Transverse colon (tissue), 4 donors: ENCODE measurements around the gene PRDX2. TPM values are rescaled to one million over a fixed set of nuclear protein-coding genes. Genes with fewer than 3 reads are reported as not detected.
"Not testable (repeated sequence)": the region's sequence is repeated elsewhere in the genome, so short reads cannot be mapped to it uniquely, and the experiment has no call there.

Source experiments
- DNase-seq: peaks from one replicate; pipeline ENCODE4 v3.0.0-alpha.2; 2019
- H3K27ac ChIP-seq, 4 donors: fragments of 200-600 bp; sonication (generic); 2 replicates each; pipeline ENCODE4 v1.5.1; 2016 to 2018; ENCODE audit warnings: inconsistent platforms in 4 of 4
- H3K27me3 ChIP-seq: fragments of 200-600 bp; sonication (generic); 2 replicates; pipeline ENCODE4 v1.5.1; 2017; ENCODE audit warnings: inconsistent platforms
- H3K36me3 ChIP-seq, 4 donors: fragments of 200-600 bp; sonication (generic); 2 replicates each; pipeline ENCODE4 v1.5.1; 2017 to 2019; ENCODE audit warnings: inconsistent platforms in 4 of 4
- H3K4me1 ChIP-seq, 4 donors: fragments of 200-600 bp; sonication (generic); 2 replicates each; pipeline ENCODE4 v1.5.1; 2017 to 2020; ENCODE audit warnings: inconsistent platforms in 4 of 4
- H3K4me3 ChIP-seq, 4 donors: fragments of 200-600 bp; sonication (generic); 1 replicate in 1 of 4; 2 replicates in 3 of 4; pipeline versions ENCODE4 v1.5.1 to v1.6.1; 2017 to 2019; ENCODE audit warnings: inconsistent platforms in 4 of 4
- H3K9me3 ChIP-seq, 2 donors: fragments of 200-600 bp; sonication (generic); 2 replicates each; pipeline ENCODE4 v1.5.1; 2017 to 2019; ENCODE audit warnings: inconsistent platforms in 2 of 2
- CTCF ChIP-seq, 5 experiments: fragments of 200-600 bp in 3 of 5; fragments of 450-650 bp in 2 of 5; sonication (generic) in 3 of 5; IDR thresholded peaks; 1 replicate in 2 of 5; 2 replicates in 3 of 5; pipeline ENCODE4 v1.5.1; 2016 to 2017; ENCODE audit warnings: antibody characterized with exemption in 5 of 5, inconsistent platforms in 3 of 5, mild to moderate bottlenecking in 2 of 5, moderate library complexity in 1 of 5
- EP300 ChIP-seq: sonication (generic); formaldehyde crosslinking; IDR thresholded peaks from one replicate; pipeline ENCODE4 v1.6.1; 2017; ENCODE audit warnings: antibody characterized with exemption, low read depth
- POLR2A ChIP-seq: fragments of 450-650 bp; IDR thresholded peaks from one replicate; pipeline ENCODE4 v1.6.1; 2016; ENCODE audit warnings: antibody characterized with exemption, mild to moderate bottlenecking, moderate library complexity
- POLR2AphosphoS5 ChIP-seq, 3 donors: sonication (generic); formaldehyde crosslinking; IDR thresholded peaks; one replicate each; pipeline ENCODE4 v1.6.1; 2016; ENCODE audit warnings: antibody characterized with exemption in 3 of 3
- WGBS, 2 donors: methylation state at CpG; one replicate each; pipeline ENCODE4 v1.1.5; 2018; ENCODE audit warnings: low coverage in 1 of 2; 5-methylcytosine and 5-hydroxymethylcytosine counted together
- in situ Hi-C, 4 donors: fragments of 200-750 bp; cut with MboI; loops; one replicate each; pipeline versions ENCODE4 v1.15.0 to v1.15.1; 2017; ENCODE audit warnings: low sequenced_read_pairs in 3 of 4, low pct_ligation_motif_present in 1 of 4, low pct_unique_long_range_greater_than_20kb in 1 of 4
- intact Hi-C: fragments of 100-400 bp; cut with DNase I; formaldehyde crosslinking; loops from one replicate; pipeline ENCODE4 v1.15.1; 2023; ENCODE audit warnings: low total_unique reads
- total RNA-seq, 4 donors: library from RNA; depleted of rRNA; stranded (reverse); fragments of >200 nt; gene quantifications; one replicate each; pipeline ENCODE4 v1.1.0, GENCODE V29; 2016

PRDX2 gene
- total RNA-seq, 4 donors from 2014 or later: 172 to 357 (median 198) TPM

GRCh38 chr19:12800923-12801465 lies 606 bp downstream of the PRDX2 start:
- 3% methylated on average over 28 of the region's 38 CpGs; no CpG with 5 or more reads in 1 of the 2 donors for WGBS, 2 donors
- no peak for TF ChIP-seq EP300
- Histone ChIP-seq H3K27ac (peak overlapping the region; percentile 80 to 88 (median 84)), H3K9me3 (no peaks in the 10 kb centered on the region), H3K27me3 (no peaks in the 10 kb centered on the region), H3K36me3 (no peaks in the 10 kb centered on the region), H3K4me1 (peaks cover 13 to 30% (median 23%) of the 10 kb centered on the region in 4 donors), H3K4me3 (peak overlapping the region; percentile 36 to 84 (median 75))
- intact Hi-C loops (loop anchor here (5.0 kb wide), 1 partner anchor 34 kb away; no protein-coding TSS in a partner anchor), in situ Hi-C loops (no loop called here)
- no peak for DNase-seq

- H3K4me3 ChIP-seq: peak overlapping the region in 3 of 4 donors; percentile 70 to 84 (median 80)
- H3K27me3 ChIP-seq: no peaks in the 10 kb centered on the region
- H3K27ac ChIP-seq: peak overlapping the region; percentile 80 to 88 (median 84)
- no peak for DNase-seq
- peaks cover 16 to 36% (median 28%) of the 10 kb centered on the region in 4 donors for H3K4me1 ChIP-seq
- TF ChIP-seq POLR2A (no peak), POLR2AphosphoS5 (IDR thresholded peaks at IDR 0.05) (no peak)
- in situ Hi-C loops (no loop called here), intact Hi-C loops (loop anchor here (5.0 kb wide), 1 partner anchor 33 kb away; no protein-coding TSS in a partner anchor)
- no peaks in the 10 kb centered on the region for H3K36me3 ChIP-seq
- 56% methylated on average over 1 of the region's 1 CpG; no CpG with 5 or more reads in 1 of the 2 donors for WGBS, 2 donors
- H3K9me3 ChIP-seq: no peaks in the 10 kb centered on the region
Measured at GRCh38 chr19:12800466-12800770, 1.2 kb downstream of the PRDX2 start.

GRCh38 chr19:12799742-12800465 lies 1.7 kb downstream of the PRDX2 start:
- H3K27ac ChIP-seq: peak overlapping the region in 2 of 4 donors; percentile 81 to 88
- TF ChIP-seq EP300: no peak
- no peak for TF ChIP-seq POLR2A
- TF ChIP-seq POLR2AphosphoS5 (IDR thresholded peaks at IDR 0.05): peak in 1 of 3 donors; percentile 20
- TF ChIP-seq CTCF (IDR thresholded peaks at IDR 0.05): no peak
- in situ Hi-C loops: no loop called here
- intact Hi-C loops: loop anchor here (5.0 kb wide), 1 partner anchor 33 kb away; no protein-coding TSS in a partner anchor
- H3K9me3 ChIP-seq: no peaks in the 10 kb centered on the region
- no peak for DNase-seq
- H3K36me3 ChIP-seq: no peaks in the 10 kb centered on the region
- WGBS, 2 donors: 86% methylated on average over 18 of the region's 18 CpGs; no CpG with 5 or more reads in 1 of the 2 donors
- H3K4me3 ChIP-seq: no peak overlapping the region
- no peaks in the 10 kb centered on the region for H3K27me3 ChIP-seq
- H3K4me1 ChIP-seq: peaks cover 16 to 41% (median 29%) of the 10 kb centered on the region in 4 donors

- H3K27ac ChIP-seq, intact Hi-C loops, H3K4me3 ChIP-seq, H3K36me3 ChIP-seq, H3K9me3 ChIP-seq, in situ Hi-C loops, H3K27me3 ChIP-seq, DNase-seq: not testable (repeated sequence)
- H3K4me1 ChIP-seq: peaks cover 16 to 49% (median 32%) of the 10 kb centered on the region in 4 donors
- 83 to 95% methylated on average over 2 to 7 of the region's 7 CpGs for WGBS, 2 donors
Measured at GRCh38 chr19:12797607-12798006, 4.0 kb downstream of the PRDX2 start.

- H3K27ac ChIP-seq: peak overlapping the region in 2 of 4 donors; percentile 99
- no peaks in the 10 kb centered on the region for H3K9me3 ChIP-seq
- H3K4me1 ChIP-seq: peaks cover 12 to 45% (median 28%) of the 10 kb centered on the region in 4 donors
- 86 to 89% methylated on average over 4 to 6 of the region's 6 CpGs for WGBS, 2 donors
- H3K36me3 ChIP-seq: no peaks in the 10 kb centered on the region
- in situ Hi-C loops (no loop called here), intact Hi-C loops (no loop called here)
- no peak for DNase-seq
- H3K4me3 ChIP-seq: no peak overlapping the region
- H3K27me3 ChIP-seq: no peaks in the 10 kb centered on the region
- TF ChIP-seq POLR2AphosphoS5 (IDR thresholded peaks at IDR 0.05): peak in 1 of 3 donors; percentile 62
- no peak for TF ChIP-seq CTCF (IDR thresholded peaks at IDR 0.05)
Measured at GRCh38 chr19:12797141-12797587, 4.4 kb downstream of the PRDX2 start.
